Peyer's patch (tissue), 4 donors: ENCODE data around the gene SACM1L.

Source experiments
- POLR2A ChIP-seq, 2 donors: fragments of 450-650 bp; IDR thresholded peaks; one replicate each; pipeline ENCODE4 v1.5.1; 2017; ENCODE audit warnings: antibody characterized with exemption in 2 of 2, mild to moderate bottlenecking in 2 of 2, moderate library complexity in 2 of 2
- TF ChIP-seq, protein P1 (sequence below), 6 experiments: fragments of 450-650 bp in 4 of 6; fragments of 200-600 bp in 2 of 6; sonication (generic) in 1 of 6; IDR thresholded peaks; one replicate each; pipeline ENCODE4 v1.5.1; 2017 to 2019; ENCODE audit warnings: antibody characterized with exemption in 6 of 6, mild to moderate bottlenecking in 3 of 6, moderate library complexity in 1 of 6

DNA sequence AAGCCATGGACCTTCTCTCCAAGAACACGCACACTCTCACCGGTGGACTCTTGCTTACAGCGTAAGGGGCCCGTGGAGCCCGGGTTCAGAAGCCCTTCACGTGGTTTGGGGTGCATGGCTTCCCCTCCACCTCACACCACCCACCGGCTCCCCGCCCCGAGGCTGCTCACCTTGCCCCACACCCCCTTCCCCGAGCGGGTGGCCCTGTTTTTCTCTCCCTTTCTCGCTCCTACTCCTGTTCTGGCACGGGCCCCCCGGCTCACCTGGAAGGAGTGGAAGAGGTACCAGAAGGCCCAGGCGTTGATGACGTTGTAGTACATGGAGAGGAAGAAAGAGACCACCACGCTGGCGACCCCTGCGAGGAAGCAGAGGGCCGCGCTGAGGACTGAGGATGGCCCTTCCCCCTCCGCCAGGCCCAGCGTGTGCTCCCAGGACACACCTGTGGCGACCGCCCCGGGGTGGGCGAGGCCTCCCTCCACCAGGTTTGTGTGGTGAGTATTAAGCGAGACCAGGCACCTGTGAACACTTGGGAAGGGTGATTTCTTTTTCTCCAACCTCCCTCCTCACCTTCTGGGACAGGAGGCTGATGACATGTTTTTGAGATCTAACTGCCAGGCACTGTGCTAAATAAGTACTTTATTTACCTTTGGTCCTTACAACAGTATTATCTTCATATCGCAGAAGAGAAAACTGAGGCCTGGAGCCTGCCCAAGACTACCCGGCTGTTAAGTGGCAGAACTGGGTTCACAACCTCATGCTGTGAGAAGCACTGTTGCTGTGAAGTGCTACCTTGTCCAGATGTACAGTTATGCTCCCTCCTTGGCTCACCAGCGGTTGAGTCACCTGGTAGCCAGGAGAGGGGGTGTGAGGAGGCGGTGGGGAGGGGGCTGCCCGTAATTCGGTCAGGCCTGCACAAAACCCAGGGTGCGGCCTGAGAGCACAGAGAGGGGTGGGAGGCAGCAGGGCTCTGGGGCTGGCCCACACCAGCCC is 90.8 kb downstream of the SACM1L start:
- no peak for TF ChIP-seq POLR2A (IDR thresholded peaks at IDR 0.05)
- TF ChIP-seq, protein P1, sequence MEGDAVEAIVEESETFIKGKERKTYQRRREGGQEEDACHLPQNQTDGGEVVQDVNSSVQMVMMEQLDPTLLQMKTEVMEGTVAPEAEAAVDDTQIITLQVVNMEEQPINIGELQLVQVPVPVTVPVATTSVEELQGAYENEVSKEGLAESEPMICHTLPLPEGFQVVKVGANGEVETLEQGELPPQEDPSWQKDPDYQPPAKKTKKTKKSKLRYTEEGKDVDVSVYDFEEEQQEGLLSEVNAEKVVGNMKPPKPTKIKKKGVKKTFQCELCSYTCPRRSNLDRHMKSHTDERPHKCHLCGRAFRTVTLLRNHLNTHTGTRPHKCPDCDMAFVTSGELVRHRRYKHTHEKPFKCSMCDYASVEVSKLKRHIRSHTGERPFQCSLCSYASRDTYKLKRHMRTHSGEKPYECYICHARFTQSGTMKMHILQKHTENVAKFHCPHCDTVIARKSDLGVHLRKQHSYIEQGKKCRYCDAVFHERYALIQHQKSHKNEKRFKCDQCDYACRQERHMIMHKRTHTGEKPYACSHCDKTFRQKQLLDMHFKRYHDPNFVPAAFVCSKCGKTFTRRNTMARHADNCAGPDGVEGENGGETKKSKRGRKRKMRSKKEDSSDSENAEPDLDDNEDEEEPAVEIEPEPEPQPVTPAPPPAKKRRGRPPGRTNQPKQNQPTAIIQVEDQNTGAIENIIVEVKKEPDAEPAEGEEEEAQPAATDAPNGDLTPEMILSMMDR (IDR thresholded peaks at IDR 0.05): no peak
